Epithelial cell of esophagus (primary cell): ENCODE results near the gene POLN.

ENCODE experiments used
- DNase-seq: peaks from one replicate; pipeline ENCODE4 v3.0.0; 2010; ENCODE audit warnings: low read depth
- H3K4me3 ChIP-seq: 2 replicates; pipeline ENCODE4 v1.5.1; 2011; ENCODE audit warnings: mild to moderate bottlenecking, low read length, control low read depth
- CTCF ChIP-seq: IDR thresholded peaks from 2 replicates; pipeline ENCODE4 v1.5.1; 2011; ENCODE audit warnings: low read depth, mild to moderate bottlenecking, low read length, control low read depth, inconsistent platforms; ENCODE audit not compliant: insufficient read depth; ENCODE audit errors: missing control alignments

POLN gene

GRCh38 chr4:2253160-2254084, 11.5 kb upstream of the POLN start:
- no peak for TF ChIP-seq CTCF
- no peak for DNase-seq
- H3K4me3 ChIP-seq = no peak overlapping the region

DNA sequence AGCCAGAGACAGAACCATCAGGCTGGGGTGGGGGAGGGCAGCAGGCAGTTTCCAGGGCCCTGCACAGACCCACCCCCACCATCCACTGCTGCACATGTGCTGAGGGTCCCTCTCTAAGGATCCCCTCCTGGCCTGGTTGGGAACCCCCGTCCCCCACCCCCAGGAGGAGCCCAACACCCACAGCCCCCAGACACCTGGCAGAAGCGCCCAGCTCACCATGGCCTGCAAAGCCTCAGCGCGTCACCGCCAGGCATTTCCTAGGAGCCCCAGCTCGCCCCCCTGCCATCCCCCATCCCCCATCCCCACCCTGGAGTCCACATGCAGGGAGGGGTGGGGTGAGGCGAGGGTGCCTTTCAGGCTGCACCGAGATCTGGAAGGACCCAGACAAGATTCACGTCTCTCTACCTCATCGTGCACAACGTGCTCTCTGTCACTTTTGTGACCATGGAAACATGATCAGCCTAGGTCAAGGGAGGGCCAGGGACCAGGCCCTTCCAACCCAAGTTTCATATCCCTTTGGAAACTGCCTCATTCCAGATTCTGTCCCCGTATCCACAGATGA, 10.7 kb upstream of the POLN start:
- no peak for DNase-seq
- no peak overlapping the region for H3K4me3 ChIP-seq
- TF ChIP-seq CTCF = no peak

DNA sequence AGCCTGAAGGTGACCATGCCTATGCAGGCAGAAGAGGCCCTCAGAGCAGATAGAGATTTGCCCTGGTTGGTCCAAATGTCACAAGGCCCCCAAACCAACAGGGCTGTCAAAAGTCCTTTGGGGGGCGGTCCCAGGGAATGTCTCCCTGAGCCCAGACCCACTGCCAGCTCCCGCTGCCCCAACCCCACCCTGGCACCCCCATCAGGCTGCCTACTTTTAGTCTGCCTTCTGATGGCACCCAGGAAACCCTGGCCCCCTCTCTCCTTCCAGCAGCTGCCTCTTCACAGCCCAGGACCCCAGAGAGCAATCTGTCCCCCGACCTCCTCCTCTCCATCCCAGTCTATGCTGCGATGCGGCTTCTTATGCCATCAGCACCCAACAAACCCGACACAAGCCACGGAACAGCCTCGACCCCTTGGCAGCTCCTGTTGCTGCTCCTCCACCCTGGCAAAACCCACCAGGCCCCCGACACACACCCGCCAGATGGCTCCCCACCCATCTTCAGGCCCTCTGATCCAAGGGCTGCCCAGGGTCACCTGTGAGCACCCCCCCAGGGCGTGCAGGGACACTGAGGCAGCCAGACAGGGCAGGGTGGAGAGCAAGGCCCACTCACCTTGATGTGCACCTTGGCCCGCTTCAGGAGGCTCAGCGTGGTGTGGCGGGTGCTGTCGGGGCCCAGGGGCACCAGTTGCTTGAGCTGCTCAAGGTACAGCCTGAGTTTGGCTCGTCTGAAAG, 10.0 kb upstream of the POLN start:
- no peak overlapping the region for H3K4me3 ChIP-seq
- DNase-seq = no peak
- TF ChIP-seq CTCF = no peak

DNA sequence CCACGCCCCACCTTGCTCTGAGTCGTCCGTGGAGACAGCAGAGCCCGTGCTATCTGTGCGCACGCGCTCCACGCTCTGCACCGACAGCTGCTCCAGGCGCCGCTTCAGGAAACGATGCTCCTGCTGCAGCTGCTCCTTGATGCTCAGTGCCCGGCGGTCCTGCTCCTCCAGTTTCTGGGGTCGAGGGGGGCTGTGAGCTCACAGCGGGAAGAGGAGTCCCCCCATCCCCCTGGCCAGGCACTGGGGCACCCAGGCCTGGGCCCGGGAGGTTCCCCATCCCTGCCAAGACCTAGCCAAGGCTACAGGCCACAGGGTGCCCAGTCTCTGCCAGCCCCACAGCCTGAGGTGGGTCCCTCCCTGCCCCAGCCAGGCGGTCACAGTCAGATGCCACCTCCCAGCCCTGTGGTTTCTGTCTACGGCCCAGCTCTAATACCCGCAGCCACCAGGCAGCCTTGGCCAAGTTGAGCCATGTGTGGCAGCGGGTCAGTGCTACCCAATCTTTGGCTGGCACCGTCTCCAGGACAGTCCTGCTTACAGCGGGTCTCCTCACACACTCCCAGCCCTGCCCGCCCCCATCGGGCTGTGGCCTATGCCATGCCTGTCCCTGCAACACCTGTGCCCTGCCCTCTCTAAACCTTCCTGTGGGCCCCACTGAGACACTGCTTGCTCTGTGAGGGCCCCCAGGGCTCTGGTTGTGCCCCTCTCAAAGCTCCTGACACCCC, 9.3 kb upstream of the POLN start:
- TF ChIP-seq CTCF = no peak
- H3K4me3 ChIP-seq = no peak overlapping the region
- no peak for DNase-seq

GRCh38 chr4:2250357-2251072, 8.6 kb upstream of the POLN start:
- DNase-seq = no peak
- H3K4me3 ChIP-seq = no peak overlapping the region
- TF ChIP-seq CTCF = no peak
